DLD1 (cell line): ENCODE data around the gene NHP2.

Experiments
- in situ Hi-C: cut with HindIII; loops from 2 replicates; pipeline ENCODE4 v1.10.0; 2017; ENCODE audit warnings: low sequenced_read_pairs

Gene NHP2

DNA sequence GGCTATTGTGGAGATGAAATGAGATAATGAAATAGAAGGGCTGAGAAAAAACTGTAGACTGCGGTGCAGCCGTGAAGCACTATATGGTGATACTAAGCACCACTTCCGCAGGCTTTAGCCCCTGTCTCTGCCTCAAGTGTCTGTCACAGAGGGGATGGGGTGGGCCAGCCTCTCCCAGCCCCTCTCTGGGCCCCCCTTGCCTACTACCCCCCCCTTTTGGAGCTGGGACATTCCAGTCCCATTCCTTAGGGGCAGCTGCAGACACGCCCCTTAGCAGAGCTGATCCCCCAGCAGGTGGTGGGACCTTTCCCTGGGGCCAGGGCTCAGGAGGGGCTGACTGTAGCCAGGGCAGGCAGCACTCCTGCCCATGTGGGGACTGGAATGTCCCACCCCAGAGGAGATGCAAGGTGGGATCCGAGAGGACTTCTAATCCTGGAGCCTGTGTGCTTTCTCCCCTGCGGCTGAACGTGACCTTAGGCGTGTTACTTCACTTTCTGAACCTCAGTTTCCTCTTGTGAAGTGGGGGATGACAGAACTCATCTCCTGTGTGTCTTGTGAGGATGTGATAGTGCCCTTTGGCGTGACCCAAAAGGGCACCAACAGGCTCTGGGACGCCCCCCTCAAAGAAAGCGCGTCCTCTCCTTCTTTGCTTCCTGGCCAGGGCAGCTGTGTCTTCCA lies 38.4 kb downstream of the NHP2 start:
- in situ Hi-C loops: no loop called here

DNA sequence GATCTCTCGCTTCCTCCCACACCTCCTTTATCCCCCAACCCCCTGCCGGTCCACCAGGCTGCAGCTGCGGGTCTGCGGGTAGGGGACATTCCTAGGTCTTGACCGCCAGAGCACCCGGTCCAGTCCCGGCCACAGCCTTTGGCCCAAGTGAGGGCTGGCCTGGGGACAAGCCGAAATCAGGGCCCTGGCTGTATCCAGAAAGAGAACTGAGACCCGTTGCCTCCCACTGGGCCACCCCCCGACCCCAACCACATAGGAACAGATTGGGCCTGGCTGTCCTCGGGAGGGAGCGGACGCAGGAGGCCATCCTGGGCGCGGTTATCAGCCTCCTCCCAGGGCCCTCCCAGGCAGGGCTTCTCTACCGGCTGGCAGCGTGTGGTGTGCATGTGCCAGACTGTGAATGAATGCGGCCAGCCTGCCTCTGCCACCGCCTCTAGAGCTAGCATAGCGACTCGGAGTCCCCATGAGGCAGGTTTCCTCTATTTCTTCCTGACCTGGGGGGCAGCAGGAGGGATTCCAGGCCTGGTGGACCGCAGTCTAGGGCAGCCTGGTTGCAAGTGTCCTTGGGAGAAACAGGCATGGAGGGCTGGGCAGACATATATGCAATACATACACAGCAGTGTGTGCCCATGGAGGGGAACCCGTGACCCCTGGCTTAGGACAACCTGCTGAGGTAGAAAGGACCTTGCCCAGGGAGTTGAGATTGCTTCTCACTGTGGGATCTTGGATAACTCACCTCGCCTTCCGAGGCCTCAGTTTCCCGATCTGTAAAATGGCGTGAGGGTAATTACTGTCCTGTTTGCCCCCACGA lies 39.2 kb downstream of the NHP2 start:
- in situ Hi-C loops: no loop called here

DNA sequence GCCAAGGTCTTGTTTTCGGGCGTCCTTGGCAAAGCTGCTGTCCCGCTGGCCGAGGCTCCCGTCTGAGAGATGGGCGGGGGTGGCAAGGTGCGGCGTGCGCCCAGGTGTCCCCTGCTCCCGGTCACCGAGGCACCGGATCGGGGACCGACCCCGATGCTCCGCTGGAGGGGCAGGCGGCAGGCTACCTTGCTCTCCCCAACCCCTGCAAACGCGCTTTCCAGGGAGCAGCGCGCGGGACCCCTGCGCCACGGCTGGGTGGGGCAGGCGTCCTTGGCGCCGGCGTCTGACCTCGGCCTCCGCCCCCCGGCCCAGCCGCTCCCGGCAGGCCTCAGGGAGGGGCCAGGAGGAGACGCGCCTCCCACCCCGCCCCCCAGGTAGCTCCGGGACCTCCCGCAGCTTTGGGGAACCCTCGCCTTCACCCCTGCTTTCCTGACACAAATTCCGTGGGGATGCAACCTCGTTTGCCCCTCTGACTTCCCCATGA lies 39.8 kb downstream of the NHP2 start:
- in situ Hi-C loops: no loop called here

DNA sequence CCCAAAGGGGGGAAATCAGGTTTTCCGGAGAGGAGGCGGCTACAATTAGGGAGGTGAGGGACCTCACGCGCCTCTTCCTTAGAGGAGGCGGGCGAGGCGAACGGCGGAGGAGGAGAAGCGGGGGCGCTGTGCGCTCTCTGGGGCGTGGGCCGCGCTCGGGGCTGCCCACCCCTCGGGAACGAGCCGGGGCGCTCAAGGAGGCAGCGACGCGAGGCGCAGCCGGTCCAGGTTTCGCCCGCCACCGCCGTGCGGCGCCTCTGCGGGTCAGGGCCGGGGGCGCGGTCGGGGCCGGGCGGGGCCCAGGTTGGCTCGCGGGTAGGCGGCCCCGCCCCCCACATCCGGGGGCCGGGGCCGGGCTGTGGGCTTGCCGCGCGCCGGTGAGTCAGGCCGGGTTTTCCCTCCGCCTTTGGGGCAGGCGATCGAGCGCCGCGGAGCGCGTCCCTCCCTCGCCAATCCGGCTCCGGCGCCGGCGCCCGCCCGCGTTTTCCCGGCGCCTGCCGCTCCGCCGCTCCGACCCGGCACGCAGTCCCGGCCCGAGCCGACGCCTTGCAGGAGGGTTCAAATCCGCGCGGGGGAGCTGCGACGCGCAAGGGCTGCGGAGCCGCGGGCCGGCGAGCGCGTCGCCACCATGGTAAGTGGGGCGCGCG lies 40.4 kb downstream of the NHP2 start, which contains the start of gene N4BP3:
Gene N4BP3, plus strand, starts transcription at position 392 of the 647 bp plus-strand sequence. CDS start 6,052 bp downstream, outside the sequence.
- in situ Hi-C loops: no loop called here

DNA sequence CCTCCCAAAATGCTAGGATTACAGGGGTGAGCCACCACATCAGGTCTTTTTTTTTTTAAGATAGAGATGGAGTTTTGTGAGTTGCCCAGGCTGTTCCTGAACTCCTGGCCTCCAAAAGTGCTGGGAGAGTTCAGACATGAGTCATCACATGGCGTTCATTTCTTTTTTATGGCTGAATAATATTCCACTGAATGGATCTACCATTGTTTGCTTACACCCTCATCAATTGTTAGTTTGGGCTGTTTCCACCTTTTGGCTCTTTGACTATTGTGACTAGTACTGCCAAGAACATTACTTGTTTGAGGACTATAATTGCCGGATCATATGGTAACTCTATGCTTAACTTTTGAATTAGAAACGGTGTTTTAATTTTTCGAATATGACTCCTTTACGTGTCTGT lies 41.1 kb downstream of the NHP2 start:
- in situ Hi-C loops: no loop called here

DNA sequence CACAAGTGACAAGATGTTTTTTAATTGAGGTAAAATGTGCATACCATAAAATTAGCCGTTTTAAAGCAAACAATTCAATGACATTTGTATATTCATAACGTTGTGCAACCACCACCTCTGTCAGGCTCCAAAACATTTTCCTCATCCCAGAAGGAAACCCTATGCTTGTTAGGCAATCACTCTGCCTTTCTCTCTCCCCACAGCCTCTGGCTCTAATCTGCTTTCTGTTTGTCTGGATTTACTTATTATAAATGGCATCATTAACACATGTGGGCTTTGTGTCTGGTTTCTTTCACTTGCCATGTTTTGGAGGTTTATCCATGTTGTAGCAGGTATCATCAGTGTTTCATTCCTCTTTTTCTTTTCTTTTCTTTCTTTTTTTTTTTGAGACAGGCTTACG lies 41.8 kb downstream of the NHP2 start:
- in situ Hi-C loops: no loop called here

DNA sequence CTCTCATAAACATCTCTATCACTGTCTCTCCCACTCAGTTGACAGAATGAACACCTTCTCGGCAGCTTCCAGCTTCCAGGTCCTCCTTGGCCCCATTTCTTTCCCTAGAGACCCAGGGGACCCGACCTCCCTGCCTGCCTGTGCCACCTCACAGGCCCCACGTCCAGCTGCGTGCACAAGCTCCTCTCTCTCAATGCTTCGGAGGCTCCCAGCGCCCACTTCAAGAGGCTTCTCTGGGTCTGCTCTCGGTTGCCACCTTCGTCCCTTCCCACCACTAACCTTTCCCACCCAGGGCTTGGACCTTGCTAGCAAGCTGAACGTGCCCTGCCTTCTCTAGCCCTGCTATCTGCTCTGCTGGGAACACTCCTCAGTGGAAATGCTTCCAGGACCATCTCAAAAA lies 43.2 kb downstream of the NHP2 start:
- in situ Hi-C loops: no loop called here

DNA sequence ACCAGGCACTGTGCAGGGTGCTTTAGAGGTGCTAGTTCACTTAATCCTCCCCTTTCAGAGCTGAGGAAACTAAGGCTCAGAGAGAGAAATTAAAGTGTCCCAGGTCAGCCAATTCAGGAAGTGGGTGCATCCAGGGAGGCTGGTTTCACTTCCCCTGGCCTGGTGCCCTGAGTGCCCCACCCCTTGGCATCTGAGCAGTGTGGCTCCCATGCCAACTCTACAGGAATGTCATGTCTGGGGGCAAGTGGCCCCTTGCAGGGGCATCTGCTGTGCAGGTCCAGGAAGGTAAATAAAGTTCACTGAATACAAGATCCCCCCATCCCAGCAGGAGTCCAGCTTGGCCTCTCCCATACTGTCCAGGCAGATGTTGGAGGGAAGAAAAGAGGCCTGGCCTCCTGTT lies 44.7 kb downstream of the NHP2 start:
- in situ Hi-C loops: no loop called here

DNA sequence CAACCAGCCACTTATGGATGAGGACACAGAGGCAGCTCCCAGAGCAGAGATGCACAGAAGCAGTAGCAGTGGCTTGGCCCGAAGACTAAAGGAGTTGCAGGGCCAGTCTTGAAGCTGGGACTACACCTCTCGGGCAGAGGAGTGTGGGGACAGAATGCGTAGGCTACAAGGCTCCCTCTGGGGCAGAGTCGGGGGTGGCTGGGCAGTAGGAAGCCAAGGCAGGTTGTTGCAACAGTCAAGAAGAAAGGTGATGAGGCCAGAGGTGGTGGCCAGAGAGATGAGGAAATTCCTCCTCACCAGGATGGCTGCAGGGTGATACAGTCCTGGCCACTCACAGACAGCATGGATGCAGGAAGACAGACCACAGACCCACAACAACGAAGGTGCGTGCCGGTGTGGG lies 45.2 kb downstream of the NHP2 start:
- in situ Hi-C loops: no loop called here

DNA sequence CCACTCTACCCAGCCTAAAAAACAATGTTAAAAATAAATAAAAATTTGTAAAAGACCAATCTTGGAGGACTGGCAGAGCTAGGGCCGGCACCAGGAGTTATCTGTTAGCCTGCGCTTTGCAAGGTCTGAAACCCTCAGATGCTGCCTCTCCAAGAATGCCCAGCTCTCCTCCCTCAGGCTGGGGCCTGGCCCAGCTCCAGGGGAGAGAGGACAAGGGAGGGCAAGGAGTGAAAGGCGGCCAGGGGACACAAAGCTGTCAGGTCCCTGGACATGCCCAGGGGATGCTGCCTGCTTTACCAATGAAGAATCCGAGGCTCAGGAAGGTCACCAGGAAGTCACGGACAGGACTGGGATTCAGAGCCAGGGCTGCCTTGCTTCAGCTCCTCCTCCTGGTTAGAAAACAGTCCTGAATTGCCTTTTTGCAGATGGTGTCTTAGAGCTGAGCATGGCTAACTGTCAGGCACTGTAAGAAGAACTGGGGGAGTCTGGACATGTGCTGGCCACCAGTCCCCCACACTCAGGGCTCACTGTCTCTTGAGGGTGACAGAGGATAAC lies 45.9 kb downstream of the NHP2 start:
- in situ Hi-C loops: no loop called here

DNA sequence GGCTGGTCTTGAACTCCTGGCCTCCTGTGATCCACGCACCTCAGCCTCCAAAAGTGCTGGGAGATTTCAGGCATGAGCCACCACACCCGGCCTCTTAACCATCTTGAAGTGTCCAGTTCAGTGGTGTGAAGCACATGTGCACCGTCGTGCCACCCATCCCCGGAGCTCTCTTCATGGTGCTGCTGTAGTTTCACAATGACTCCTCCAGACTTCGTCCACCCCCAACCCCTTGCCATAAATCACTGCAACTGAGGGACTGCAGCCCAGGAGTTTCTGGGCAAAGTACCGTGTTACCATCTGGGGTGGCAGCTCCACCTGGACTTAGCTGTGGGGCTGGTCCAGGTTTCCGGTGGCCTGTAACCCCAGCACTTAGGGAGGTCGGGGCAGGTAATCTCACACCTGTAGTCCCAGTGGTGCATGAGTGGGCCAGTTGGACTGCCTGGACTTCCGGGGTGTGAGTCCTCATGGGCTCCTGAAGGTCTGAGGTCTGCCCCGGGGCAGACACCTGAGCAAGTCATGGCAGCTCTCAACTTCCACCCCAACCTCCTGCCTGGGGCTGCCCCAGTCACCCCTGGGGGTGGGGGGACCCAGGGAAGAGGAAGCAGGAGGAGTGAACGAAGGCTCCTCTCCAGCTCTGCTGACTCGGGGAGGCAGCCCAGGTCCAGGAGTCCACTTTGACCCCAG lies 47.0 kb downstream of the NHP2 start:
- in situ Hi-C loops: no loop called here

DNA sequence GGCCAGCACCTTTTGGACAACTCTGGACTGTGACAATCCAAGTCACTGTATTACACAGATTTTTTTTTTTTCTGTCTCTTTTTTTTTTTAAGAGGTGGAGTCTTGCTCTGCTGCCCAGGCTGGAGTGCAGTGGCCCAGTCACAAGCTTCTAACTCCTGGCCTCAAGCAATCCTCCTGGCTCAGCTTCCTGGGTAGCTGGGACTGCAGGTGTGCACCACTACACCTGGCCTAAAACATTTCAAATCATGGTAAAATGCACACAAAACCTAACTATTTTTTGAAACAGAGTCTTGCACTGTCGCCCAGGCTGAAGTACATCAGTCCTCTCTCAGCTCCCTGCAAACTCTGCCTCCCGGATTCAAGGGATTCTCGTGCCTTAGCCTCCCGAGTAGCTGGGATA lies 47.6 kb downstream of the NHP2 start:
- in situ Hi-C loops: no loop called here

DNA sequence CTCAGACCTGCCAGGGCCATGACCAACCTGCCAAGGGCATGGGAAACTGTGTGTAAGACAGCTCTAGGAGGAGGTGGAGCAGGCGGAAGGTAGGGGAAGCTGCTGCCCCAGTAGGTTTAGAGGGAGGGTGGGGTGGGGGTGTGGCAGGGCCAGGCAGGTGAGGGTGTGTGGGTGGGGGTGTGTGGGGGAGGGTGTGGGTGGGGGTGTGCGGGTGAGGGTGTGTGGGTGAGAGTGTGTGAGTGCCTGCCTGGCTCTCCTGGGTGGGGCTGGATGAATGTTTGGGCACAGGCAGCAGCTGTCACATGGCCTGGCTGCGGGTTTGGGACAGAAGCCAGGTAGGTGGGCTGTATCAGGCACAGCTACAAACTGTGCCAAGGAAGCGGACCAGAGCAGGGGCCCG lies 49.2 kb downstream of the NHP2 start:
- in situ Hi-C loops: no loop called here

DNA sequence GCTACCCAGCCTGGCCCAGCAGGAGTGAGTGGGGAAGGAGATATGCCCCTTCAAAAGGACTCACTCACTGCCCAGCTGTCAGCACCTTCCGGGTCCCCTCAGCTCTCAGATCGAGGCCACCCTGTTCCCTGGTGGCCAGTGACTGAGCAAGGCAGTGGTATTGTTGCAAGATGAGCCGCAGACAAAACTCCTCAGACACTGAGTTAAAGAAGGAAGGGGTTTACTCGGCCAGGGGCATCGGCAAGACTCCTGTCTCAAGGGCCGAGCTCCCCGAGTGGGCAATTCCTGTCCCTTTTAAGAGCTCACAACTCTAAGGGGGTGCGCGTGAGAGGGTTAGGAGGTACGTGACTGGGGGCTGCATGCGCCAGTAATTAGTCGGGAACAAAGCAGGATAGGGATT lies 50.1 kb downstream of the NHP2 start:
- in situ Hi-C loops: no loop called here
